NAMALWA (cell line): ENCODE measurements around the gene CES2.
"Not testable (repeated sequence)": the region's sequence is repeated elsewhere in the genome, so short reads cannot be mapped to it uniquely, and the experiment has no call there.

ENCODE experiments used
- DNase-seq: peaks from one replicate; pipeline ENCODE4 v3.0.0-alpha.2; 2015; ENCODE audit warnings: low spot score

The CES2 gene

GRCh38 chr16:66979011-66979717, 43.8 kb downstream of the CES2 start:
- DNase-seq: no peak

- DNase-seq: no peak
Observed at GRCh38 chr16:66983033-66983432, 47.7 kb downstream of the CES2 start.

- no peak for DNase-seq
Observed at GRCh38 chr16:66984892-66985311, 49.6 kb downstream of the CES2 start.

GRCh38 chr16:66986559-66986958, 51.2 kb downstream of the CES2 start:
- no peak for DNase-seq

GRCh38 chr16:66988197-66988788, 53.0 kb downstream of the CES2 start, which contains the start of gene CES4A:
Gene CES4A (plus strand): TSS chr16:66988589. CDS start chr16:66988773, 184 bp downstream.
- DNase-seq: no peak

GRCh38 chr16:66991545-66992077, 56.3 kb downstream of the CES2 start:
- DNase-seq: no peak

GRCh38 chr16:66993558-66993957, 58.2 kb downstream of the CES2 start:
- DNase-seq: not testable (repeated sequence)
